H1 (cell line): Measurements from ENCODE around the gene TRAPPC5. TPM values are rescaled to one million over a fixed set of nuclear protein-coding genes. Genes with fewer than 3 reads are reported as not detected.

ENCODE experiments used
- FOSL1 ChIP-seq: IDR thresholded peaks from 2 replicates; pipeline ENCODE4 v1.6.1; 2011; ENCODE audit warnings: mild to moderate bottlenecking, low read depth, low read length, moderate library complexity; ENCODE audit not compliant: insufficient read depth
- HDAC2 ChIP-seq, 2 experiments: fragments of 300-600 bp in 1 of 2; sonication (generic) in 1 of 2; IDR thresholded peaks; 2 replicates each; pipeline ENCODE4 v1.6.1; 2011 to 2012; ENCODE audit warnings: low read depth in 2 of 2, low read length in 2 of 2, mild to moderate bottlenecking in 2 of 2, moderate library complexity in 2 of 2, borderline replicate concordance in 1 of 2, inconsistent platforms in 1 of 2
- JUND ChIP-seq: IDR thresholded peaks from 2 replicates; pipeline ENCODE4 v1.6.1; 2011; ENCODE audit warnings: mild to moderate bottlenecking, improper control_type of control experiment, low read length
- KDM1A ChIP-seq: fragments of 200-600, 300-600 bp; sonication (generic); IDR thresholded peaks from 2 replicates; pipeline ENCODE4 v1.7.1; 2016; ENCODE audit warnings: mild to moderate bottlenecking, low read length, borderline replicate concordance
- SRF ChIP-seq: IDR thresholded peaks from 2 replicates; pipeline ENCODE4 v1.6.1; 2011; ENCODE audit warnings: mild to moderate bottlenecking, low read depth, low read length, moderate library complexity
- polyA plus RNA-seq, 7 experiments: library from polyadenylated mRNA; depleted of rRNA in 3 of 7; stranded (reverse) in 5 of 7; unstranded in 2 of 7; fragments of >200 nt in 5 of 7; fragments of 200-250 nt in 2 of 7; gene quantifications; 1 replicate in 5 of 7; 2 replicates in 1 of 7; 4 replicates in 1 of 7; pipeline versions ENCODE4 v1.2.1 to v1.2.3, GENCODE V29; 2011 to 2013; ENCODE audit warnings: missing spikeins in 2 of 7, mixed read lengths in 2 of 7
- total RNA-seq: library from RNA; stranded (reverse); fragmentation: NEBNext Ultra II Directional; extraction: Animal tissue kit (Norgen Biotek cat#: 25700); gene quantifications from 2 replicates; pipeline ENCODE4 v1.2.1, GENCODE V29; 2021
- TF ChIP-seq, protein P1 (sequence below): fragments of 300-600 bp; sonication (generic); IDR thresholded peaks from 2 replicates; pipeline ENCODE4 v1.7.1; 2012; ENCODE audit warnings: low read length, moderate library complexity, mild to moderate bottlenecking, inconsistent platforms; ENCODE audit not compliant: insufficient replicate concordance
- TF ChIP-seq, protein P2 (sequence below), 3 experiments: IDR thresholded peaks; 1 replicate in 2 of 3; 2 replicates in 1 of 3; pipeline versions ENCODE4 v1.5.1 to v1.6.1; 2011; ENCODE audit warnings: low read length in 3 of 3, mild to moderate bottlenecking in 3 of 3, inconsistent platforms in 2 of 3, low read depth in 1 of 3, moderate library complexity in 1 of 3; ENCODE audit not compliant: insufficient read depth in 1 of 3; ENCODE audit errors: control extremely low read depth in 1 of 3

The TRAPPC5 gene
- total and polyA plus RNA-seq, 2 of the 8 experiments (the other 6 are each of a cell fraction or from before 2014, with no cell fraction given): 109 to 120 TPM

DNA sequence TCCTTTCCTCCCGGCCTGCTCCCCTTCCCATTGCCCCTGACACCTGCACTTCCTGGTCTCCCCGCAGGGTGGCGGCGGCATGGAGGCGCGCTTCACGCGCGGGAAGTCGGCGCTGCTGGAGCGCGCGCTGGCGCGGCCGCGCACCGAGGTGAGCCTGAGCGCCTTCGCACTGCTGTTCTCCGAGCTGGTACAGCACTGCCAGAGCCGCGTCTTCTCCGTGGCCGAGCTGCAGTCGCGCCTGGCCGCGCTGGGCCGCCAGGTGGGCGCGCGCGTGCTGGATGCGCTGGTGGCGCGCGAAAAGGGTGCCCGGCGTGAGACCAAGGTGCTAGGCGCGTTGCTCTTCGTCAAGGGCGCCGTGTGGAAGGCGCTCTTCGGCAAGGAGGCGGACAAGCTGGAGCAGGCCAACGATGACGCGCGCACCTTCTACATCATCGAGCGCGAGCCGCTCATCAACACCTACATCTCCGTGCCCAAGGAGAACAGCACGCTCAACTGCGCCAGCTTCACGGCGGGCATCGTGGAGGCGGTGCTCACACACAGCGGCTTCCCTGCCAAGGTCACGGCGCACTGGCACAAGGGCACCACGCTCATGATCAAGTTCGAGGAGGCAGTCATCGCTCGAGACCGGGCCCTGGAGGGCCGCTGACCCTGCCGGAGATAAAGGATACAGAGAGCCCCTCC is 1.7 kb downstream of the TRAPPC5 start (continued):
- TF ChIP-seq, protein P1, sequence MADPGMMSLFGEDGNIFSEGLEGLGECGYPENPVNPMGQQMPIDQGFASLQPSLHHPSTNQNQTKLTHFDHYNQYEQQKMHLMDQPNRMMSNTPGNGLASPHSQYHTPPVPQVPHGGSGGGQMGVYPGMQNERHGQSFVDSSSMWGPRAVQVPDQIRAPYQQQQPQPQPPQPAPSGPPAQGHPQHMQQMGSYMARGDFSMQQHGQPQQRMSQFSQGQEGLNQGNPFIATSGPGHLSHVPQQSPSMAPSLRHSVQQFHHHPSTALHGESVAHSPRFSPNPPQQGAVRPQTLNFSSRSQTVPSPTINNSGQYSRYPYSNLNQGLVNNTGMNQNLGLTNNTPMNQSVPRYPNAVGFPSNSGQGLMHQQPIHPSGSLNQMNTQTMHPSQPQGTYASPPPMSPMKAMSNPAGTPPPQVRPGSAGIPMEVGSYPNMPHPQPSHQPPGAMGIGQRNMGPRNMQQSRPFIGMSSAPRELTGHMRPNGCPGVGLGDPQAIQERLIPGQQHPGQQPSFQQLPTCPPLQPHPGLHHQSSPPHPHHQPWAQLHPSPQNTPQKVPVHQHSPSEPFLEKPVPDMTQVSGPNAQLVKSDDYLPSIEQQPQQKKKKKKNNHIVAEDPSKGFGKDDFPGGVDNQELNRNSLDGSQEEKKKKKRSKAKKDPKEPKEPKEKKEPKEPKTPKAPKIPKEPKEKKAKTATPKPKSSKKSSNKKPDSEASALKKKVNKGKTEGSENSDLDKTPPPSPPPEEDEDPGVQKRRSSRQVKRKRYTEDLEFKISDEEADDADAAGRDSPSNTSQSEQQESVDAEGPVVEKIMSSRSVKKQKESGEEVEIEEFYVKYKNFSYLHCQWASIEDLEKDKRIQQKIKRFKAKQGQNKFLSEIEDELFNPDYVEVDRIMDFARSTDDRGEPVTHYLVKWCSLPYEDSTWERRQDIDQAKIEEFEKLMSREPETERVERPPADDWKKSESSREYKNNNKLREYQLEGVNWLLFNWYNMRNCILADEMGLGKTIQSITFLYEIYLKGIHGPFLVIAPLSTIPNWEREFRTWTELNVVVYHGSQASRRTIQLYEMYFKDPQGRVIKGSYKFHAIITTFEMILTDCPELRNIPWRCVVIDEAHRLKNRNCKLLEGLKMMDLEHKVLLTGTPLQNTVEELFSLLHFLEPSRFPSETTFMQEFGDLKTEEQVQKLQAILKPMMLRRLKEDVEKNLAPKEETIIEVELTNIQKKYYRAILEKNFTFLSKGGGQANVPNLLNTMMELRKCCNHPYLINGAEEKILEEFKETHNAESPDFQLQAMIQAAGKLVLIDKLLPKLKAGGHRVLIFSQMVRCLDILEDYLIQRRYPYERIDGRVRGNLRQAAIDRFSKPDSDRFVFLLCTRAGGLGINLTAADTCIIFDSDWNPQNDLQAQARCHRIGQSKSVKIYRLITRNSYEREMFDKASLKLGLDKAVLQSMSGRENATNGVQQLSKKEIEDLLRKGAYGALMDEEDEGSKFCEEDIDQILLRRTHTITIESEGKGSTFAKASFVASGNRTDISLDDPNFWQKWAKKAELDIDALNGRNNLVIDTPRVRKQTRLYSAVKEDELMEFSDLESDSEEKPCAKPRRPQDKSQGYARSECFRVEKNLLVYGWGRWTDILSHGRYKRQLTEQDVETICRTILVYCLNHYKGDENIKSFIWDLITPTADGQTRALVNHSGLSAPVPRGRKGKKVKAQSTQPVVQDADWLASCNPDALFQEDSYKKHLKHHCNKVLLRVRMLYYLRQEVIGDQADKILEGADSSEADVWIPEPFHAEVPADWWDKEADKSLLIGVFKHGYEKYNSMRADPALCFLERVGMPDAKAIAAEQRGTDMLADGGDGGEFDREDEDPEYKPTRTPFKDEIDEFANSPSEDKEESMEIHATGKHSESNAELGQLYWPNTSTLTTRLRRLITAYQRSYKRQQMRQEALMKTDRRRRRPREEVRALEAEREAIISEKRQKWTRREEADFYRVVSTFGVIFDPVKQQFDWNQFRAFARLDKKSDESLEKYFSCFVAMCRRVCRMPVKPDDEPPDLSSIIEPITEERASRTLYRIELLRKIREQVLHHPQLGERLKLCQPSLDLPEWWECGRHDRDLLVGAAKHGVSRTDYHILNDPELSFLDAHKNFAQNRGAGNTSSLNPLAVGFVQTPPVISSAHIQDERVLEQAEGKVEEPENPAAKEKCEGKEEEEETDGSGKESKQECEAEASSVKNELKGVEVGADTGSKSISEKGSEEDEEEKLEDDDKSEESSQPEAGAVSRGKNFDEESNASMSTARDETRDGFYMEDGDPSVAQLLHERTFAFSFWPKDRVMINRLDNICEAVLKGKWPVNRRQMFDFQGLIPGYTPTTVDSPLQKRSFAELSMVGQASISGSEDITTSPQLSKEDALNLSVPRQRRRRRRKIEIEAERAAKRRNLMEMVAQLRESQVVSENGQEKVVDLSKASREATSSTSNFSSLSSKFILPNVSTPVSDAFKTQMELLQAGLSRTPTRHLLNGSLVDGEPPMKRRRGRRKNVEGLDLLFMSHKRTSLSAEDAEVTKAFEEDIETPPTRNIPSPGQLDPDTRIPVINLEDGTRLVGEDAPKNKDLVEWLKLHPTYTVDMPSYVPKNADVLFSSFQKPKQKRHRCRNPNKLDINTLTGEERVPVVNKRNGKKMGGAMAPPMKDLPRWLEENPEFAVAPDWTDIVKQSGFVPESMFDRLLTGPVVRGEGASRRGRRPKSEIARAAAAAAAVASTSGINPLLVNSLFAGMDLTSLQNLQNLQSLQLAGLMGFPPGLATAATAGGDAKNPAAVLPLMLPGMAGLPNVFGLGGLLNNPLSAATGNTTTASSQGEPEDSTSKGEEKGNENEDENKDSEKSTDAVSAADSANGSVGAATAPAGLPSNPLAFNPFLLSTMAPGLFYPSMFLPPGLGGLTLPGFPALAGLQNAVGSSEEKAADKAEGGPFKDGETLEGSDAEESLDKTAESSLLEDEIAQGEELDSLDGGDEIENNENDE: no peak
- TF ChIP-seq HDAC2 (IDR thresholded peaks at IDR 0.05; ENCODE audit: borderline replicate concordance in 1 of 2, low read depth in 2 of 2, low read length in 2 of 2): no peak
- TF ChIP-seq SRF: no peak
- TF ChIP-seq, protein P2, sequence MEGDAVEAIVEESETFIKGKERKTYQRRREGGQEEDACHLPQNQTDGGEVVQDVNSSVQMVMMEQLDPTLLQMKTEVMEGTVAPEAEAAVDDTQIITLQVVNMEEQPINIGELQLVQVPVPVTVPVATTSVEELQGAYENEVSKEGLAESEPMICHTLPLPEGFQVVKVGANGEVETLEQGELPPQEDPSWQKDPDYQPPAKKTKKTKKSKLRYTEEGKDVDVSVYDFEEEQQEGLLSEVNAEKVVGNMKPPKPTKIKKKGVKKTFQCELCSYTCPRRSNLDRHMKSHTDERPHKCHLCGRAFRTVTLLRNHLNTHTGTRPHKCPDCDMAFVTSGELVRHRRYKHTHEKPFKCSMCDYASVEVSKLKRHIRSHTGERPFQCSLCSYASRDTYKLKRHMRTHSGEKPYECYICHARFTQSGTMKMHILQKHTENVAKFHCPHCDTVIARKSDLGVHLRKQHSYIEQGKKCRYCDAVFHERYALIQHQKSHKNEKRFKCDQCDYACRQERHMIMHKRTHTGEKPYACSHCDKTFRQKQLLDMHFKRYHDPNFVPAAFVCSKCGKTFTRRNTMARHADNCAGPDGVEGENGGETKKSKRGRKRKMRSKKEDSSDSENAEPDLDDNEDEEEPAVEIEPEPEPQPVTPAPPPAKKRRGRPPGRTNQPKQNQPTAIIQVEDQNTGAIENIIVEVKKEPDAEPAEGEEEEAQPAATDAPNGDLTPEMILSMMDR (IDR thresholded peaks at IDR 0.05; ENCODE audit: control extremely low read depth in 1 of 3, insufficient read depth in 1 of 3, low read depth in 1 of 3, low read length in 3 of 3): peak in 1 of 3 experiments; percentile 38; a peak in 1 of 4 replicates
- TF ChIP-seq JUND: no peak
- no peak for TF ChIP-seq FOSL1
- no peak for TF ChIP-seq KDM1A
